Endothelial cell of umbilical vein (primary cell): ENCODE measurements around the gene PCGF2. TPM values are rescaled to one million over a fixed set of nuclear protein-coding genes. Genes with fewer than 3 reads are reported as not detected.

Experiments
- BruUV-seq: library from RNA; stranded (reverse); fragments of 400-500 nt; replicated peaks from 2 replicates; lab custom pipeline; 2021; lab: Mats Ljungman, UMichigan
- CTCF ChIA-PET: fragments of 300-600, 350-600 bp; sonication (Branson Sonifier 250); formaldehyde crosslinking; loops from one replicate; lab custom pipeline; 2021; ENCODE audit warnings: antibody characterized with exemption, inconsistent platforms; lab: Charles Lee
- POLR2A ChIA-PET: fragments of 300-600, 350-600 bp; sonication (Branson Sonifier 250); formaldehyde crosslinking; loops from one replicate; lab custom pipeline; 2021; ENCODE audit warnings: antibody characterized with exemption, inconsistent platforms; lab: Charles Lee
- DNase-seq: peaks from one replicate; pipeline ENCODE4 v3.0.0-alpha.2; 2011; ENCODE audit warnings: low read depth, low spot score
- FAIRE-seq: peaks from 2 replicates; lab custom pipeline; 2011; peaks lifted over from hg19 to GRCh38; lab: Jason Lieb, UNC
- H2AFZ ChIP-seq: 2 replicates; pipeline ENCODE4 v1.6.0; 2012; ENCODE audit warnings: low read depth, low read length, control low read depth, inconsistent platforms
- H3K27ac ChIP-seq: 2 replicates; pipeline ENCODE4 v1.5.1; 2011; ENCODE audit warnings: low read depth, mild to moderate bottlenecking, control low read depth, low read length, moderate library complexity; ENCODE audit not compliant: insufficient read depth
- H3K27me3 ChIP-seq, 2 experiments: 2 replicates each; pipeline versions ENCODE4 v1.6.0 to v1.6.1; 2011; ENCODE audit warnings: low read length in 2 of 2, mixed read lengths in 1 of 2; ENCODE audit not compliant: control insufficient read depth in 2 of 2, insufficient read depth in 2 of 2
- H3K36me3 ChIP-seq, 2 experiments: 2 replicates in 1 of 2; 3 replicates in 1 of 2; pipeline ENCODE4 v1.5.1; 2011; ENCODE audit warnings: low read length in 2 of 2, mild to moderate bottlenecking in 1 of 2, moderate library complexity in 1 of 2; ENCODE audit not compliant: control insufficient read depth in 2 of 2, insufficient read depth in 2 of 2; ENCODE audit errors: extremely low read depth in 1 of 2
- H3K4me1 ChIP-seq: 3 replicates; pipeline ENCODE4 v1.5.1; 2011; ENCODE audit warnings: mild to moderate bottlenecking, low read length; ENCODE audit not compliant: control insufficient read depth, insufficient read depth; ENCODE audit errors: extremely low read depth
- H3K4me2 ChIP-seq: 2 replicates; pipeline ENCODE4 v1.6.1; 2011; ENCODE audit warnings: low read length, control low read depth, mixed read lengths; ENCODE audit not compliant: insufficient read depth
- H3K4me3 ChIP-seq, 3 experiments: fragments of 200-600 bp in 1 of 3; sonication (generic), shearing (Covaris generic) in 1 of 3; replicated peaks in 1 of 3; 2 replicates each; pipeline ENCODE4 v1.5.1; 2011 to 2016; ENCODE audit warnings: control low read depth in 3 of 3, low read length in 3 of 3, mild to moderate bottlenecking in 2 of 3, inconsistent platforms in 1 of 3, low read depth in 1 of 3, moderate library complexity in 1 of 3; ENCODE audit not compliant: insufficient read depth in 1 of 3
- H3K79me2 ChIP-seq: 2 replicates; pipeline ENCODE4 v1.6.0; 2012; ENCODE audit warnings: low read length, inconsistent platforms; ENCODE audit not compliant: control insufficient read depth, insufficient read depth
- H3K9ac ChIP-seq: replicated peaks from 2 replicates; pipeline ENCODE3; 2011; ENCODE audit warnings: low read length, control low read depth; ENCODE audit not compliant: insufficient read depth; ENCODE audit errors: extremely low read depth
- H3K9me1 ChIP-seq: replicated peaks from 3 replicates; pipeline ENCODE4 v1.6.0; 2011; ENCODE audit warnings: mild to moderate bottlenecking, low read length; ENCODE audit not compliant: control insufficient read depth, insufficient read depth; ENCODE audit errors: extremely low read depth
- H3K9me3 ChIP-seq: replicated peaks from 2 replicates; pipeline ENCODE4 v1.5.1; 2012; ENCODE audit warnings: low read length, inconsistent platforms; ENCODE audit not compliant: control insufficient read depth, insufficient read depth
- H4K20me1 ChIP-seq: replicated peaks from 2 replicates; pipeline ENCODE3; 2011; ENCODE audit warnings: mild to moderate bottlenecking, low read length; ENCODE audit not compliant: control insufficient read depth, insufficient read depth; ENCODE audit errors: extremely low read depth
- CTCF ChIP-seq, 2 donors: IDR thresholded peaks; 1 replicate in 1 of 2; 2 replicates in 1 of 2; pipeline ENCODE4 v1.5.1; 2011; ENCODE audit warnings: low read length in 2 of 2, mild to moderate bottlenecking in 2 of 2, moderate library complexity in 2 of 2, control low read depth in 1 of 2, inconsistent platforms in 1 of 2, low read depth in 1 of 2; ENCODE audit not compliant: insufficient read depth in 1 of 2; ENCODE audit errors: extremely low read depth in 1 of 2
- EZH2 ChIP-seq: IDR thresholded peaks from 2 replicates; pipeline ENCODE4 v1.6.1; 2012; ENCODE audit warnings: borderline replicate concordance, low read depth, mild to moderate bottlenecking, moderate library complexity, low read length, inconsistent platforms; ENCODE audit not compliant: severe bottlenecking
- FOS ChIP-seq: IDR thresholded peaks from 2 replicates; pipeline ENCODE4 v1.6.1; 2011; ENCODE audit warnings: mild to moderate bottlenecking, low read length, moderate library complexity, borderline replicate concordance; ENCODE audit not compliant: insufficient read depth
- GATA2 ChIP-seq: IDR thresholded peaks from 2 replicates; pipeline ENCODE4 v1.7.0; 2011; ENCODE audit warnings: low read depth, mild to moderate bottlenecking, moderate library complexity, mixed read lengths, low read length; ENCODE audit not compliant: insufficient read length, insufficient read depth
- JUN ChIP-seq: IDR thresholded peaks from 2 replicates; pipeline ENCODE4 v1.6.1; 2011; ENCODE audit warnings: borderline replicate concordance, low read depth; ENCODE audit not compliant: insufficient read length, insufficient read depth
- MAX ChIP-seq: IDR thresholded peaks from 2 replicates; pipeline ENCODE4 v1.6.1; 2011; ENCODE audit not compliant: insufficient read depth, insufficient read length
- MYC ChIP-seq: IDR thresholded peaks from one replicate; pipeline ENCODE4 v1.6.1; 2011; ENCODE audit warnings: mild to moderate bottlenecking, low read depth, low read length
- POLR2A ChIP-seq: IDR thresholded peaks from 2 replicates; pipeline ENCODE4 v1.6.1; 2012; ENCODE audit warnings: low read depth, mild to moderate bottlenecking, control low read depth, low read length
- POLR2AphosphoS5 ChIP-seq: IDR thresholded peaks from 2 replicates; pipeline ENCODE4 v1.6.1; 2012; ENCODE audit warnings: low read depth, mild to moderate bottlenecking, control low read depth, low read length, moderate library complexity; ENCODE audit not compliant: insufficient read depth
- dilution Hi-C: fragments of 300-500 bp; cut with MboI; formaldehyde crosslinking; loops from one replicate; pipeline ENCODE4 v1.15.0; 2019; ENCODE audit warnings: low sequenced_read_pairs; ENCODE audit not compliant: extremely low pct_ligation_motif_present
- intact Hi-C: fragments of 100-400 bp; cut with micrococcal nuclease; formaldehyde crosslinking; loops from one replicate; pipeline ENCODE4 v1.10.0; 2022
- polyA plus RNA-seq, 4 experiments: library from polyadenylated mRNA; depleted of rRNA in 3 of 4; stranded (reverse) in 3 of 4; unstranded in 1 of 4; fragments of >200 nt; gene quantifications; 2 replicates each; pipeline versions ENCODE4 v1.2.1 to v1.2.3, GENCODE V29; 2011 to 2012; ENCODE audit warnings: missing spikeins in 1 of 4
- total RNA-seq: library from RNA; stranded (reverse); gene quantifications from 2 replicates; pipeline ENCODE4 v1.2.3, GENCODE V29; 2021

PCGF2 gene
- total and polyA plus RNA-seq, 2 donors (not counting 3 experiments of a cell fraction or from before 2014, with no cell fraction given): 39.8 to 78.4 TPM

- no peaks in the 10 kb centered on the region for H4K20me1 ChIP-seq
- no peak overlapping the region for H3K4me3 ChIP-seq
- DNase-seq (no peak), FAIRE-seq (no peak)
- H3K9ac ChIP-seq: no peak overlapping the region
- CTCF ChIA-PET: no interaction called here
- intact Hi-C loops: no loop called here
- TF ChIP-seq MYC: no peak
- TF ChIP-seq JUN: no peak
- TF ChIP-seq POLR2AphosphoS5: no peak
- TF ChIP-seq CTCF (IDR thresholded peaks at IDR 0.05; ENCODE audit: extremely low read depth in 1 of 2, insufficient read depth in 1 of 2, low read depth in 1 of 2, low read length in 2 of 2): no peak
- TF ChIP-seq MAX: no peak
- no peak for TF ChIP-seq EZH2
- TF ChIP-seq POLR2A: no peak
- no peak for TF ChIP-seq FOS
- TF ChIP-seq GATA2: no peak
- no peaks in the 10 kb centered on the region for H3K79me2 ChIP-seq
- BruUV-seq: no TSS peak
- no peaks in the 10 kb centered on the region for H3K9me1 ChIP-seq
- no peak overlapping the region for H2AFZ ChIP-seq
- H3K27ac ChIP-seq: no peak overlapping the region
- H3K27me3 ChIP-seq: no peaks in the 10 kb centered on the region
- H3K4me1 ChIP-seq: no peaks in the 10 kb centered on the region
- POLR2A ChIA-PET: no interaction called here
- dilution Hi-C loops: no loop called here
- H3K4me2 ChIP-seq: no peak overlapping the region
- peaks cover 32 to 60% of the 10 kb centered on the region in 2 experiments for H3K36me3 ChIP-seq
- no peaks in the 10 kb centered on the region for H3K9me3 ChIP-seq
Measured at GRCh38 chr17:38783227-38783626, 35.1 kb upstream of the PCGF2 start.
